GM12878 (cell line): ENCODE results near the gene KBTBD13. TPM values are rescaled to one million over a fixed set of nuclear protein-coding genes. Genes with fewer than 3 reads are reported as not detected.

Source experiments
- ATAC-seq: fragments of 200-7000 bp; cut with Tn5 transposase; 3 replicates; pipeline ENCODE4 v1.9.1; 2020; ENCODE audit warnings: mild to moderate bottlenecking, moderate library complexity
- BruUV-seq: library from RNA; stranded (reverse); fragments of 400-500 nt; replicated peaks from 2 replicates; lab custom pipeline; 2021; lab: Mats Ljungman, UMichigan
- CTCF ChIA-PET: fragments of 300-600 bp; sonication (Branson Sonifier 250); formaldehyde crosslinking; extraction: SDS; loops from one replicate; lab custom pipeline; 2021; ENCODE audit warnings: inconsistent platforms; lab: Yijun Ruan, JAX
- POLR2A ChIA-PET: fragments of 350-600 bp; formaldehyde crosslinking; extraction: SDS; loops from one replicate; lab custom pipeline; 2021; ENCODE audit warnings: inconsistent platforms; lab: Charles Lee
- RAD21 ChIA-PET: fragments of 300-600 bp; sonication (Branson Sonifier 250); formaldehyde crosslinking; loops from one replicate; lab custom pipeline; 2023; ENCODE audit warnings: antibody characterized with exemption; ENCODE audit not compliant: unreplicated experiment; lab: Charles Lee
- SMC1A ChIA-PET: fragments of 300-600 bp; sonication (Branson Sonifier 250); formaldehyde crosslinking; loops from one replicate; lab custom pipeline; 2023; ENCODE audit not compliant: unreplicated experiment, uncharacterized antibody; lab: Charles Lee
- DNase-seq: peaks from one replicate; pipeline ENCODE4 v3.0.0-alpha.2; 2011; ENCODE audit warnings: low read depth, low spot score
- FAIRE-seq: peaks from 3 replicates; lab custom pipeline; 2011; peaks lifted over from hg19 to GRCh38; lab: Jason Lieb, UNC
- H2AFZ ChIP-seq: 2 replicates; pipeline ENCODE4 v1.6.0; 2011; ENCODE audit warnings: low read depth, low read length, control low read depth; ENCODE audit not compliant: control insufficient read depth
- H3K27ac ChIP-seq: 2 replicates; pipeline ENCODE4 v1.5.1; 2011; ENCODE audit warnings: control low read depth; ENCODE audit not compliant: control insufficient read depth, insufficient read depth
- H3K27me3 ChIP-seq, 2 experiments: replicated peaks in 1 of 2; 2 replicates each; pipeline versions ENCODE4 v1.6.0 to v1.6.1; 2011; ENCODE audit warnings: low read length in 1 of 2; ENCODE audit not compliant: control insufficient read depth in 2 of 2, insufficient read depth in 2 of 2
- H3K36me3 ChIP-seq, 2 experiments: 2 replicates each; pipeline ENCODE4 v1.5.1; 2011; ENCODE audit warnings: low read length in 1 of 2; ENCODE audit not compliant: control insufficient read depth in 2 of 2, insufficient read depth in 2 of 2
- H3K4me1 ChIP-seq: 2 replicates; pipeline ENCODE4 v1.6.1; 2011; ENCODE audit warnings: mild to moderate bottlenecking, low read length, moderate library complexity, mixed read lengths; ENCODE audit not compliant: control insufficient read depth, insufficient read depth
- H3K4me2 ChIP-seq: 2 replicates; pipeline ENCODE4 v1.6.0; 2011; ENCODE audit warnings: control low read depth; ENCODE audit not compliant: control insufficient read depth, insufficient read depth
- H3K4me3 ChIP-seq: fragments of 200-600 bp; sonication (generic); 2 replicates; pipeline ENCODE4 v1.5.1; 2016
- H3K79me2 ChIP-seq: 2 replicates; pipeline ENCODE4 v1.6.0; 2011; ENCODE audit warnings: low read length; ENCODE audit not compliant: control insufficient read depth, insufficient read depth
- H3K9ac ChIP-seq: 2 replicates; pipeline ENCODE4 v1.8.0; 2011; ENCODE audit warnings: low read length, control low read depth, mixed read lengths; ENCODE audit not compliant: control insufficient read depth, insufficient read depth
- H3K9me3 ChIP-seq: replicated peaks from 3 replicates; pipeline ENCODE4 v1.5.1; 2011; ENCODE audit warnings: mild to moderate bottlenecking, low read length; ENCODE audit not compliant: control insufficient read depth, insufficient read depth
- H4K20me1 ChIP-seq: 2 replicates; pipeline ENCODE4 v1.6.0; 2011; ENCODE audit not compliant: control insufficient read depth, insufficient read depth
- BRCA1 ChIP-seq: IDR thresholded peaks from 2 replicates; pipeline ENCODE4 v1.6.1; 2011; ENCODE audit warnings: low read depth, low read length, improper control_type of control experiment
- JUND ChIP-seq: IDR thresholded peaks from 2 replicates; pipeline ENCODE4 v1.6.1; 2012; ENCODE audit warnings: low read depth, mild to moderate bottlenecking, low read length, improper control_type of control experiment, moderate library complexity
- KDM1A ChIP-seq: fragments of 200-600 bp; sonication (generic); IDR thresholded peaks from 2 replicates; pipeline ENCODE4 v1.6.1; 2016; ENCODE audit warnings: borderline replicate concordance
- MYC ChIP-seq: IDR thresholded peaks from 2 replicates; pipeline ENCODE4 v1.6.1; 2011; ENCODE audit warnings: mild to moderate bottlenecking, low read length, moderate library complexity, inconsistent platforms; ENCODE audit not compliant: insufficient read depth, insufficient replicate concordance, insufficient read length, severe bottlenecking
- NR2C1 ChIP-seq: fragments of 450-650 bp; IDR thresholded peaks from 2 replicates; pipeline ENCODE4 v1.6.1; 2017; ENCODE audit warnings: antibody characterized with exemption, mild to moderate bottlenecking, moderate library complexity
- PAX5 ChIP-seq: IDR thresholded peaks from 2 replicates; pipeline ENCODE4 v1.6.1; 2011; ENCODE audit warnings: low read depth, low read length, borderline replicate concordance
- TAF1 ChIP-seq: IDR thresholded peaks from 2 replicates; pipeline ENCODE4 v1.6.1; 2011; ENCODE audit warnings: mild to moderate bottlenecking, low read depth, low read length, borderline replicate concordance
- TCF3 ChIP-seq: IDR thresholded peaks from 2 replicates; pipeline ENCODE4 v1.6.1; 2012; ENCODE audit warnings: low read depth, mild to moderate bottlenecking, low read length, borderline replicate concordance; ENCODE audit not compliant: insufficient read depth
- ZSCAN29 ChIP-seq: fragments of 450-650 bp; IDR thresholded peaks from 2 replicates; pipeline ENCODE4 v1.6.1; 2017; ENCODE audit warnings: mild to moderate bottlenecking, moderate library complexity
- WGBS: methylation state at CpG from one replicate; pipeline ENCODE4 v1.1.6; 2016; ENCODE audit warnings: low lambda C conversion rate; ENCODE audit not compliant: insufficient replicate concordance, insufficient coverage; ENCODE audit errors: missing lambda C conversion rate; 5-methylcytosine and 5-hydroxymethylcytosine counted together
- in situ Hi-C: fragments of 300-500 bp; cut with MboI; formaldehyde crosslinking; loops from 9 replicates; pipeline ENCODE4 v1.14.3; 2018; ENCODE audit warnings: mixed read lengths
- intact Hi-C: fragments of 100-400 bp; cut with micrococcal nuclease; formaldehyde crosslinking; loops from one replicate; pipeline ENCODE4 v1.14.2; 2022; ENCODE audit not compliant: unreplicated experiment
- polyA plus RNA-seq, 11 experiments: library from polyadenylated mRNA; depleted of rRNA in 4 of 11; unstranded in 6 of 11; stranded (reverse) in 5 of 11; fragments of >200 nt; fragmentation: Nextera tagmentation in 4 of 11; fragmentation: Illumina TruSeq in 1 of 11; extraction: Ambion mirVana in 4 of 11; extraction: Trizol in 1 of 11; gene quantifications; 1 replicate in 1 of 11; 2 replicates in 10 of 11; pipeline versions ENCODE4 v1.2.1 to v1.2.3, GENCODE V29; 2011 to 2016; ENCODE audit warnings: inconsistent platforms in 2 of 11, missing spikeins in 2 of 11, low read depth in 1 of 11
- total RNA-seq, 4 experiments: library from RNA; depleted of rRNA in 3 of 4; stranded (reverse); fragments of >200 nt in 3 of 4; fragmentation: Illumina TruSeq in 1 of 4; extraction: Trizol in 1 of 4; gene quantifications; 2 replicates each; pipeline versions ENCODE4 v1.2.1 to v1.2.3, GENCODE V29; 2013 to 2021
- TF ChIP-seq, protein P1 (sequence below): fragments of 450-650 bp; IDR thresholded peaks from 2 replicates; pipeline ENCODE4 v1.6.1; 2017; ENCODE audit warnings: mild to moderate bottlenecking, moderate library complexity
- TF ChIP-seq, protein P2 (sequence below): IDR thresholded peaks from 2 replicates; pipeline ENCODE4 v1.6.1; 2012; ENCODE audit warnings: low read depth, low read length, improper control_type of control experiment
- TF ChIP-seq, protein P3 (sequence below): fragments of 450-650 bp; IDR thresholded peaks from 2 replicates; pipeline ENCODE4 v1.6.1; 2016; ENCODE audit warnings: mild to moderate bottlenecking

Gene KBTBD13
- total and polyA plus RNA-seq, 10 of the 15 experiments (the other 5 are each of a cell fraction or from before 2014, with no cell fraction given), result 0.06 TPM; not detected in 9

DNA sequence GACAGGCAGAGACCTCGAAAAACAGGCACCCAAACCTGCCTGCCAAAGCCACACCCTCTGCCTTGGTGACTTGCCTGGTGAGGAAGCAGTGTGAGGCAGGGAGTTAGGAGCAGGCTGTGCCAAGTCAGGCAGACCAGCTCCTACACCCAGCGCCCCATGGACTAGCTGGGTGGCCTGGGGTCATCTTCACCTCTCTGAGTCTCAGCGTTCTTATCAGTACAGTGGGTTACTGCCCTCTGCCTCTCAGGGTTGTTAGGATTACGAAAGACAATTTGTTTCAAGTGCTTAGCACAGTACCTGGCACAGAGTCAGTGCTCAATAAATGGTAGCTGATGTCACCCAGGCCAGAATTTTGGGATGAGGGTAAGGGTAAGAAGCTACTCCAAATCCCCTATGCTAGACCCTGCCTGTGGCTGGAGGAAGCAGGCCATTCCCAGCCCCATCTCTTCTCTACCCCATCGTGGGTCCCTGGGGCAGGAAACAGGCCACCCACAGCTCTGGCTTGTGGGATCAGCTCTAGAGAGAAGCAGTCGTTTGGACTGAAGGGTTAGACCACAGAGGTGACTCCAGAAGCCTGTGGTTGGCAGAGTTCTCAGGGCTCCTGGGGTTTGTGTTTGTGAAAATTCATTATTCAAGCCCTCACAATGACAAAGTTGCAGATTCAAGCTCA is 21.2 kb upstream of the KBTBD13 start:
- no peak for ATAC-seq
- no peaks in the 10 kb centered on the region for H3K4me1 ChIP-seq
- no TSS peak for BruUV-seq
- TF ChIP-seq MYC (no peak), PAX5 (no peak), ZSCAN29 (no peak), TAF1 (no peak), NR2C1 (no peak), KDM1A (no peak), JUND (no peak), BRCA1 (no peak), TCF3 (no peak)
- TF ChIP-seq, protein P1, sequence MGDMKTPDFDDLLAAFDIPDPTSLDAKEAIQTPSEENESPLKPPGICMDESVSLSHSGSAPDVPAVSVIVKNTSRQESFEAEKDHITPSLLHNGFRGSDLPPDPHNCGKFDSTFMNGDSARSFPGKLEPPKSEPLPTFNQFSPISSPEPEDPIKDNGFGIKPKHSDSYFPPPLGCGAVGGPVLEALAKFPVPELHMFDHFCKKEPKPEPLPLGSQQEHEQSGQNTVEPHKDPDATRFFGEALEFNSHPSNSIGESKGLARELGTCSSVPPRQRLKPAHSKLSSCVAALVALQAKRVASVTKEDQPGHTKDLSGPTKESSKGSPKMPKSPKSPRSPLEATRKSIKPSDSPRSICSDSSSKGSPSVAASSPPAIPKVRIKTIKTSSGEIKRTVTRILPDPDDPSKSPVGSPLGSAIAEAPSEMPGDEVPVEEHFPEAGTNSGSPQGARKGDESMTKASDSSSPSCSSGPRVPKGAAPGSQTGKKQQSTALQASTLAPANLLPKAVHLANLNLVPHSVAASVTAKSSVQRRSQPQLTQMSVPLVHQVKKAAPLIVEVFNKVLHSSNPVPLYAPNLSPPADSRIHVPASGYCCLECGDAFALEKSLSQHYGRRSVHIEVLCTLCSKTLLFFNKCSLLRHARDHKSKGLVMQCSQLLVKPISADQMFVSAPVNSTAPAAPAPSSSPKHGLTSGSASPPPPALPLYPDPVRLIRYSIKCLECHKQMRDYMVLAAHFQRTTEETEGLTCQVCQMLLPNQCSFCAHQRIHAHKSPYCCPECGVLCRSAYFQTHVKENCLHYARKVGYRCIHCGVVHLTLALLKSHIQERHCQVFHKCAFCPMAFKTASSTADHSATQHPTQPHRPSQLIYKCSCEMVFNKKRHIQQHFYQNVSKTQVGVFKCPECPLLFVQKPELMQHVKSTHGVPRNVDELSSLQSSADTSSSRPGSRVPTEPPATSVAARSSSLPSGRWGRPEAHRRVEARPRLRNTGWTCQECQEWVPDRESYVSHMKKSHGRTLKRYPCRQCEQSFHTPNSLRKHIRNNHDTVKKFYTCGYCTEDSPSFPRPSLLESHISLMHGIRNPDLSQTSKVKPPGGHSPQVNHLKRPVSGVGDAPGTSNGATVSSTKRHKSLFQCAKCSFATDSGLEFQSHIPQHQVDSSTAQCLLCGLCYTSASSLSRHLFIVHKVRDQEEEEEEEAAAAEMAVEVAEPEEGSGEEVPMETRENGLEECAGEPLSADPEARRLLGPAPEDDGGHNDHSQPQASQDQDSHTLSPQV, result no peak
- TF ChIP-seq, protein P2, sequence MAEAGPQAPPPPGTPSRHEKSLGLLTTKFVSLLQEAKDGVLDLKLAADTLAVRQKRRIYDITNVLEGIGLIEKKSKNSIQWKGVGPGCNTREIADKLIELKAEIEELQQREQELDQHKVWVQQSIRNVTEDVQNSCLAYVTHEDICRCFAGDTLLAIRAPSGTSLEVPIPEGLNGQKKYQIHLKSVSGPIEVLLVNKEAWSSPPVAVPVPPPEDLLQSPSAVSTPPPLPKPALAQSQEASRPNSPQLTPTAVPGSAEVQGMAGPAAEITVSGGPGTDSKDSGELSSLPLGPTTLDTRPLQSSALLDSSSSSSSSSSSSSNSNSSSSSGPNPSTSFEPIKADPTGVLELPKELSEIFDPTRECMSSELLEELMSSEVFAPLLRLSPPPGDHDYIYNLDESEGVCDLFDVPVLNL, result no peak
- TF ChIP-seq, protein P3, sequence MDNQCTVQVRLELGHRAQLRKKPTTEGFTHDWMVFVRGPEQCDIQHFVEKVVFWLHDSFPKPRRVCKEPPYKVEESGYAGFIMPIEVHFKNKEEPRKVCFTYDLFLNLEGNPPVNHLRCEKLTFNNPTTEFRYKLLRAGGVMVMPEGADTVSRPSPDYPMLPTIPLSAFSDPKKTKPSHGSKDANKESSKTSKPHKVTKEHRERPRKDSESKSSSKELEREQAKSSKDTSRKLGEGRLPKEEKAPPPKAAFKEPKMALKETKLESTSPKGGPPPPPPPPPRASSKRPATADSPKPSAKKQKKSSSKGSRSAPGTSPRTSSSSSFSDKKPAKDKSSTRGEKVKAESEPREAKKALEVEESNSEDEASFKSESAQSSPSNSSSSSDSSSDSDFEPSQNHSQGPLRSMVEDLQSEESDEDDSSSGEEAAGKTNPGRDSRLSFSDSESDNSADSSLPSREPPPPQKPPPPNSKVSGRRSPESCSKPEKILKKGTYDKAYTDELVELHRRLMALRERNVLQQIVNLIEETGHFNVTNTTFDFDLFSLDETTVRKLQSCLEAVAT, result no peak
- TF ChIP-seq, all 136 proteins: peak for 0
- no peaks in the 10 kb centered on the region for H3K9me3 ChIP-seq
- H3K79me2 ChIP-seq, result no peaks in the 10 kb centered on the region
- H3K4me3 ChIP-seq, result no peak overlapping the region
- H3K27me3 ChIP-seq, result no peaks in the 10 kb centered on the region
- ChIA-PET RAD21 (interaction anchor here (0.7 to 3.5 kb wide), 7 partner anchors 12 to 88 kb away, joined by 3 to 15 read pairs (median 4); no protein-coding TSS in a partner anchor), SMC1A (interaction anchor here (0.5 to 2.7 kb wide), 7 partner anchors 9 to 245 kb away, joined by 3 to 11 read pairs (median 4); no protein-coding TSS in a partner anchor), CTCF (interaction anchor here (0.9 to 4.1 kb wide), 17 partner anchors 9 to 330 kb away, joined by 3 to 38 read pairs (median 3); partner anchors contain the start of gene UBAP1L), POLR2A (interaction anchor here (0.5 to 1.7 kb wide), 3 partner anchors 12 to 231 kb away, joined by 3 to 6 read pairs (median 4); partner anchors contain the start of gene PARP16)
- H3K9ac ChIP-seq, result no peak overlapping the region
- intact Hi-C loops, result loop anchor here (2.0 kb wide), 2 partner anchors 23 to 241 kb away; partner anchors contain the start of gene RNU5A-1
- DNase-seq, result no peak
- H3K36me3 ChIP-seq, result no peaks in the 10 kb centered on the region
- no peaks in the 10 kb centered on the region for H4K20me1 ChIP-seq
- H3K27ac ChIP-seq, result no peak overlapping the region
- no peak for FAIRE-seq
- no peak overlapping the region for H3K4me2 ChIP-seq
- WGBS, result 18% methylated on average over 6 of the region's 6 CpGs
- in situ Hi-C loops, result no loop called here
- H2AFZ ChIP-seq, result no peak overlapping the region
